Measurements from ENCODE around the gene MLANA. TPM values are rescaled to one million over a fixed set of nuclear protein-coding genes. Genes with fewer than 3 reads are reported as not detected.
A peak's percentile ranks its signal among the peaks of the same experiment; 100 is the strongest.

The MLANA gene
- polyA plus RNA-seq, 3 donors: not detected

- no CpG with 5 or more reads among the region's 6 CpGs for WGBS (ENCODE audit: insufficient coverage)
- Mint-ChIP-seq H3K4me3 (no peak overlapping the region), H3K27me3 (ENCODE audit: low read depth in 3 of 3) (no peaks in the 10 kb centered on the region), H3K4me1 (peaks cover 3% of the 10 kb centered on the region), H3K36me3 (peaks cover 17% of the 10 kb centered on the region in 2 donors), H3K9me3 (no peaks in the 10 kb centered on the region), H3K27ac (peak overlapping the region in 2 of 7 donors; percentile 13 to 24)
- H3K4me3 ChIP-seq (replicated peaks in 1 of 3; ENCODE audit: low read depth in 2 of 3, low read length in 3 of 3): no peak overlapping the region
- peaks cover 9 to 19% of the 10 kb centered on the region in 2 donors for H3K36me3 ChIP-seq (replicated peaks in 1 of 2; ENCODE audit: control insufficient read depth in 1 of 2, insufficient read depth in 2 of 2, low read length in 2 of 2)
- H3K4me1 ChIP-seq (ENCODE audit: control insufficient read depth in 1 of 2, insufficient read depth in 2 of 2, low read length in 2 of 2): no peaks in the 10 kb centered on the region
- H3K27ac ChIP-seq (ENCODE audit: low read depth in 1 of 2, low read length in 2 of 2): no peak overlapping the region
- no peaks in the 10 kb centered on the region for H3K9me3 ChIP-seq (replicated peaks in 1 of 2; ENCODE audit: control insufficient read depth in 1 of 2, insufficient read depth in 1 of 2, low read length in 2 of 2)
- H4K20me1 ChIP-seq (ENCODE audit: insufficient read depth, low read length): peaks cover 16% of the 10 kb centered on the region
- H3K79me2 ChIP-seq (ENCODE audit: insufficient read depth, low read length): no peaks in the 10 kb centered on the region
- no peaks in the 10 kb centered on the region for H3K27me3 ChIP-seq (ENCODE audit: control insufficient read depth in 2 of 2, insufficient read depth in 2 of 2, low read length in 2 of 2)
- H3K9ac ChIP-seq (ENCODE audit: insufficient read depth, low read length, poor library complexity, severe bottlenecking): no peak overlapping the region
- intact Hi-C loops (cut with micrococcal nuclease): no loop called here
- H3K4me2 ChIP-seq (replicated peaks; ENCODE audit: extremely low read depth, low read length, poor library complexity, severe bottlenecking): no peak overlapping the region
- no peak for DNase-seq
- no peak overlapping the region for H2AFZ ChIP-seq (ENCODE audit: insufficient read depth, low read depth, low read length, poor library complexity, severe bottlenecking)
- TF ChIP-seq, protein P1, sequence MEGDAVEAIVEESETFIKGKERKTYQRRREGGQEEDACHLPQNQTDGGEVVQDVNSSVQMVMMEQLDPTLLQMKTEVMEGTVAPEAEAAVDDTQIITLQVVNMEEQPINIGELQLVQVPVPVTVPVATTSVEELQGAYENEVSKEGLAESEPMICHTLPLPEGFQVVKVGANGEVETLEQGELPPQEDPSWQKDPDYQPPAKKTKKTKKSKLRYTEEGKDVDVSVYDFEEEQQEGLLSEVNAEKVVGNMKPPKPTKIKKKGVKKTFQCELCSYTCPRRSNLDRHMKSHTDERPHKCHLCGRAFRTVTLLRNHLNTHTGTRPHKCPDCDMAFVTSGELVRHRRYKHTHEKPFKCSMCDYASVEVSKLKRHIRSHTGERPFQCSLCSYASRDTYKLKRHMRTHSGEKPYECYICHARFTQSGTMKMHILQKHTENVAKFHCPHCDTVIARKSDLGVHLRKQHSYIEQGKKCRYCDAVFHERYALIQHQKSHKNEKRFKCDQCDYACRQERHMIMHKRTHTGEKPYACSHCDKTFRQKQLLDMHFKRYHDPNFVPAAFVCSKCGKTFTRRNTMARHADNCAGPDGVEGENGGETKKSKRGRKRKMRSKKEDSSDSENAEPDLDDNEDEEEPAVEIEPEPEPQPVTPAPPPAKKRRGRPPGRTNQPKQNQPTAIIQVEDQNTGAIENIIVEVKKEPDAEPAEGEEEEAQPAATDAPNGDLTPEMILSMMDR (IDR thresholded peaks at IDR 0.05): no peak
Observed at GRCh38 chr9:5958273-5958672, 67.6 kb downstream of the MLANA start.

Other genes with a start within 250 kb of the MLANA start
- 1 to 10 TPM; 2.5 to 3.7 (median 3.6) TPM for gene ERMP1, start 57.8 kb upstream of the MLANA start, polyA plus RNA-seq
- 10 to 100 TPM in 2 of 3 donors, 1 to 10 TPM in 1; 6.1 to 16.0 (median 15.7) TPM for gene RANBP6, start 124.7 kb downstream of the MLANA start, polyA plus RNA-seq